Kidney capillary endothelial cell (primary cell): ENCODE data around the gene PRAMEF7.
"Not testable (repeated sequence)": the region's sequence is repeated elsewhere in the genome, so short reads cannot be mapped to it uniquely, and the experiment has no call there.

ENCODE experiments used
- DNase-seq: peaks from one replicate; pipeline ENCODE4 v3.0.0-alpha.2; 2018; ENCODE audit warnings: low spot score

The PRAMEF7 gene

GRCh38 chr1:12916310-12916709 is at the start of gene PRAMEF7:
PRAMEF7 (plus strand) TSS chr1:12916610; CDS start chr1:12917693, 1,083 bp downstream.
- DNase-seq = not testable (repeated sequence)

DNA sequence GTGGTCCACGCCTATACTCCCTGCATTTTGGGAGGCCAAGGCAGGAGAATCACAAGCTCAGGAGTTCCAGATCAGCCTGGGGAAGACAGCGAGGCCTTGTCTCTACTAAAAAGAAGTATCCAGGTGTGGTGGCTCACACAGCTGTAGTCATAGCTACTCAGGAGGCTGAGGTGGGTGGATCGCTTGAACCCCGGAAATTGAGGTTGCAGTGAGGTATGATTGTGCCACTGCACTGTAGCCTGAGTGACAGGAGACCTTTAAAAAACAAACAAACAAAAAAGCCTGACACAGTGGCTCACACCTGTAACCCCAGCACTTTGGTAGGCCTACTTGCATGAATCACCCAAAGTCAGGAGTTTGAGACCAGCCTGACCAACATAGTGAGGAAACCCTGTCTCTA is 38.0 kb upstream of the PRAMEF7 start:
- not testable (repeated sequence) for DNase-seq

- not testable (repeated sequence) for DNase-seq
These were observed 30.3 kb upstream of the PRAMEF7 start, which contains the start of gene PRAMEF4 for GRCh38 chr1:12886101-12886500. PRAMEF4 (minus strand) TSS chr1:12886201; CDS start chr1:12883394, 2,807 bp downstream.

GRCh38 chr1:12898170-12898569 is 18.2 kb upstream of the PRAMEF7 start, which contains the start of gene PRAMEF10:
PRAMEF10 (minus strand) TSS chr1:12898270; CDS start chr1:12895847, 2,423 bp downstream.
- not testable (repeated sequence) for DNase-seq

DNA sequence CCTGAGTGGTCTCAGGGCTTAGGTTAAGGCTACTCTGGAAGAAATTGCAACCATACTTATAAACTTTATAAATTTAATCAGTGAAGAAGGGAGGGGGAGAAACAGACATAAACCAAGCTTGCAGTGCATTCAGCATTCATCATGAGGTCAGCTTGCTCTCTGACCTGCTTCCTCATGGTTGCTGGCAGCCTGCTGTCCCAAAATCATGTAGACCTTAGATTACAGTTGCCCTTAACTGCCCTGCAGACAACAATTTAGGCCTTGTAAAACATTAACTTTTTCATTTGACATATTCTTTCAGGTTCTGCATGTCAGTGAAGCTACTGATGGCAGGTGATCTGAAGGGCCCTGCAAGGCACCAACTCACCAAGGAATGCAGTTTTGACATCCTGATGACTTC is 17.2 kb upstream of the PRAMEF7 start:
- DNase-seq = not testable (repeated sequence)

DNA sequence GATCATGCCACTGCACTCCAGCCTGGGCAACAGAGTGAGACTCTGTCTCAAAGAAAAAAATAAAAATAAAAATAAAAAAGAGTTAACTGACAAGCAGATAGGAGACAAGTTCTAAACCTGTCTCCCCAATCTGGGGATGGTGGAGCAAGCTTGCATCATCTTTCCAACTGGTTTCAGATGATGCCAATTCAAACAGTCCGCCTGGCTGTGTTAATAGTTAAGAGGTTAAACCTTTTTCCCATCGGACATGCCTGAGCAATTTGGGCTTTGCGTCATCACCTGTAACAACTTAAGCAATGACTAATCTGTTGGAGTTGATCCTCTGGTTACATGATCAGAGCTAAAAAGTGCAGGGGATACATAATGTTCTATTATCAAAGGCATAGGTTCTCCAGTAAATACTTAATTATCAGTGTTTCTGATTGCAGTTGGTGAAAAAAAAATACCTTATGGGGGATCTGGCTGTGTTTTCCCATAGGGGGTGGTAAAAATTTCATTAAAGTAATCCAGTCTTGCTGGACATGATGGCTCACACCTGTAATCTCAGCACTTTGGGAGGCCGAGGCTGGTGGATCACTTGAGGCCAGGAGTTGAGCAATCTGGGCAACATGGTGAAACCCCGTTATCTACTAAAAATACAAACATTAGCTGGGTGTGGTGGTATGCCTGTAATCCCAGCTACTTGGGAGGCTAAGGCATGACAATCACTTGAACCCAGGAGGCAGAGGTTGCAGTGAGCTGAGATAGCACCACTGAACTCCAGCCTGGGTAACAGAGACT is 12.4 kb upstream of the PRAMEF7 start:
- not testable (repeated sequence) for DNase-seq

DNA sequence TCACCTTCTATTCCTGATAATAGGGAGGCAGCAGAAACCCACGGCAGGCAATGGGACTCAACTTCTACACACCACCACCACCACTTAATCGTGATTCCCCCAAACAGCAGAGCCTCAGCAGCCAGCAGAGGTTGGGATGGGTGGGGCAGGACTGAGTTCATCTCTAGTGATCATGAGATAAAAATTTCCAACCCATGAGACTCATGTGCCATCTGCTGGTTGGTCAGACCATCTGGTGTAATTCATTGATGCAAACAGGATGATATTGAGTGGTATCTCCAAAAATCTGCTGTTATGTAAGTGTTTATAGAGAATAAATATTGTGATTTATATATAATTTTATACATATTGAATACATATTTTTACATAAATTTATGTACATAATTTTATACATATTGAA is 5.3 kb downstream of the PRAMEF7 start:
- not testable (repeated sequence) for DNase-seq

DNA sequence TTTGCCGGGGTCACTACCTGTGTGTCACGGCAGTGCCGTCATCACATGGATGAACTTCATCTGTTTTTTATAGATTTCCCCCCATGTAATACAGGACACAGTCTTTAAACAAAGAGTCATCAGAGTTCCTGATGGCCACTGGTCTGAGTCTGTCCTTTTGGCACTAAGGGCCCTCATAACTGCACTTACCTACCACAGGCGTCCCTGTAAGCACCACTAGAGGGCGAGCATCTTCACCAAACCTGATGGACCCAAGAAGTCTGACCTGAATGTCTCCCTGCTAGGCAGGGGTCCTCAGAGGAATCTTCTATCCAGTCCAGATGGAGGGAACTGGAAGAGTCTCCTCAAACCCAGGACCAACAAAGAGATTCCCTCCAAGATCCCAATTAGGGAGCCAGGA is 8.0 kb downstream of the PRAMEF7 start:
- not testable (repeated sequence) for DNase-seq

- DNase-seq = not testable (repeated sequence)
These were observed 31.1 kb downstream of the PRAMEF7 start, which contains the start of gene PRAMEF6 for GRCh38 chr1:12947480-12947879. PRAMEF6 (minus strand) TSS chr1:12947580; CDS start chr1:12942518, 5,062 bp downstream.
